GM10248 (cell line): ENCODE measurements around the gene RGP1.

ENCODE experiments used
- CTCF ChIA-PET: fragments of 300-600 bp; sonication (Branson Sonifier 250); formaldehyde crosslinking; extraction: SDS; loops from one replicate; lab custom pipeline; 2021; ENCODE audit warnings: antibody characterized with exemption; lab: Yijun Ruan, JAX
- POLR2A ChIA-PET: fragments of 350-650 bp; sonication (Branson Sonifier 250); formaldehyde crosslinking; extraction: SDS; loops from one replicate; lab custom pipeline; 2020; ENCODE audit warnings: antibody characterized with exemption; lab: Yijun Ruan, JAX
- DNase-seq: peaks from one replicate; pipeline ENCODE4 v3.0.0; 2012; ENCODE audit errors: extremely low spot score
- CTCF ChIP-seq: IDR thresholded peaks from 2 replicates; pipeline ENCODE4 v1.5.1; 2012; ENCODE audit warnings: mild to moderate bottlenecking, low read depth; ENCODE audit errors: extremely low read depth, missing control alignments, control extremely low read depth

RGP1 gene, protein sequence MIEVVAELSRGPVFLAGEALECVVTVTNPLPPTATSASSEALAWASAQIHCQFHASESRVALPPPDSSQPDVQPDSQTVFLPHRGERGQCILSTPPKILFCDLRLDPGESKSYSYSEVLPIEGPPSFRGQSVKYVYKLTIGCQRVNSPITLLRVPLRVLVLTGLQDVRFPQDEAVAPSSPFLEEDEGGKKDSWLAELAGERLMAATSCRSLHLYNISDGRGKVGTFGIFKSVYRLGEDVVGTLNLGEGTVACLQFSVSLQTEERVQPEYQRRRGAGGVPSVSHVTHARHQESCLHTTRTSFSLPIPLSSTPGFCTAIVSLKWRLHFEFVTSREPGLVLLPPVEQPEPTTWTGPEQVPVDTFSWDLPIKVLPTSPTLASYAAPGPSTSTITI

DNA sequence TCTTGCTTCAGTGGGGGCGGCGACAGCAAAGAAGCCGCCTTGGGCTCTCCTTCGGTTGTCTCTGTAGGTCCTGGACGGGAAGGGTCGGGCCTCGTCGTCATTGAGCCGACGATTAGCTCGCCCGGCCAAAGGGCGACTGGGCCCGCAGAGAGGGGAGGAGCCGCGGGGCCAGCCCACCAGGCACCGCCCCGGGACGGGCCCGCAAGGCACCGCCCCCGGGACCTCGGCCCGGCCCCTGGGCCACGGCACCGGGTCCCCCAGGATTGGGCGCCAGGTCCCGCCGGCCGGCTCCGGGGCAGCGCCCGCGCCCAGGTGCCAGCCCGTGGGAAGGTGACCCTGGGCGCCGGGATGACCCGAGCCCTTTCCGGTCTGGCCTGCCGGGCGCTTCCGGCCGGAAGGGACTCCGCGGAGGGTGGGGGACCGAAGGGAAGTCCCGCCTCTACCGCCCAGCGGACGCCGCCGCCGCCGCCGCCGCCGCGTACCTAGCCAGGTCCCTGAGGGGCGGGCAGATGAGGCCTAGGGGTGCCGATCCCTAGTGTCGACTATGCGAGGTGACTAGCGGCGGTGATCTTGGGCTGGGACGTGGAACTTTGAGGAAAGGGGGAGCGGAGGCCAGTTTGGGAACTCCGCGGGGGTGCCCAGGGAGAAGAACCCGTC, at the start of gene RGP1, which contains the start of gene GBA2:
Gene RGP1, plus strand, starts transcription at position 430 of the 657 bp plus-strand sequence. CDS start 469 bp downstream, outside the sequence.
Gene GBA2, minus strand, starts transcription at position 371 of the 657 bp plus-strand sequence. CDS start 524 bp downstream, outside the sequence.
- no peak for TF ChIP-seq CTCF
- DNase-seq: peak; percentile 87
- POLR2A ChIA-PET: interaction anchor here (1.6 to 3.1 kb wide), 3 partner anchors 10 to 20 kb away, joined by 4 to 20 read pairs (median 9); partner anchors contain the start of genes CREB3 and TLN1

DNA sequence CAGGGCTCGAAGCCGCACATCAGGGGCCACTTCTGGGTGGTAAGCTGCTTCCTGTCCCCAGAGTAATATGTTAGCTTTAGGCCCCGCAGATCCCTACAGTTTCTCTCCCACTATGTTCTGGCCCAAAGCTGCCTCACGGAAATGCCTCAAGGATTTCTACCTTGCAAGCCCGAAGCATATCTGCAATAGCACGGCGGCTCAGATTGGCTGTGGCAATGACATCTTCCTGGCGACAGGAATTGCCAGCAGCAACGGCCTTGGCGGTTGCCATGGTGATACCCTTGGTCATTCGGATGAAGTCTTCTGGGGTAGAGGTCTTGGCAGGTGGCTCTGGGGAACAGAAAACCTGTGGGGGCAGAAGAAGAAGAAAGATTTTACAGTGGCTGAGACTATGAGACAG, 49.1 kb upstream of the RGP1 start:
- DNase-seq: no peak
- no peak for TF ChIP-seq CTCF
- POLR2A ChIA-PET: no interaction called here
- CTCF ChIA-PET: interaction anchor here (1.1 to 1.9 kb wide), 3 partner anchors 11 to 28 kb away, joined by 3 to 17 read pairs (median 8); no protein-coding TSS in a partner anchor

More for the DNA sequence above, at the start of gene RGP1, which contains the start of gene GBA2:
- CTCF ChIA-PET: interaction anchor here (0.8 to 13.3 kb wide), 21 partner anchors 8 to 145 kb away, joined by 3 to 134 read pairs (median 4); partner anchors contain the start of genes CCDC107, CREB3, HINT2 and RMRP

DNA sequence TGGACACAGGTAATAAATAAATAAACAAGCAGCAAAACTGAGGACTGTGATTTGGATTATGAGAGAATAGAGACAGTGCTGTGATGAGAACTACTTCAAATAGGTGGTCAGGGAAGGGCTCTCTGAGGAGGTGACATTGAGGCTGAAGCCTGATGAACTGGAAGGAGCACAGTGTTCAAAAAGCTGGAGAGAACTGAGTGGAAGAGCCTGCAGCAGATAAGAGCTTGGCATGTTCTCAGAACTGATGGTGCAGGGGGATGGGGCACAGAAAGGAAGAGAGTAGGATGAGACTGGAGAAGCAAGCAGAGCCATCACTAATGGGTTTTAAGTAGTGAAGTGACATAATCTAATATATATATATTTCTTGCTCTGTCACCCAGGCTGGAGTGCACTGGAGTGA, 48.1 kb upstream of the RGP1 start:
- POLR2A ChIA-PET: no interaction called here
- no peak for DNase-seq
- no peak for TF ChIP-seq CTCF
- CTCF ChIA-PET: interaction anchor here (0.8 to 1.9 kb wide), 6 partner anchors 10 to 60 kb away, joined by 3 to 17 read pairs (median 3); partner anchors contain the start of gene CREB3

DNA sequence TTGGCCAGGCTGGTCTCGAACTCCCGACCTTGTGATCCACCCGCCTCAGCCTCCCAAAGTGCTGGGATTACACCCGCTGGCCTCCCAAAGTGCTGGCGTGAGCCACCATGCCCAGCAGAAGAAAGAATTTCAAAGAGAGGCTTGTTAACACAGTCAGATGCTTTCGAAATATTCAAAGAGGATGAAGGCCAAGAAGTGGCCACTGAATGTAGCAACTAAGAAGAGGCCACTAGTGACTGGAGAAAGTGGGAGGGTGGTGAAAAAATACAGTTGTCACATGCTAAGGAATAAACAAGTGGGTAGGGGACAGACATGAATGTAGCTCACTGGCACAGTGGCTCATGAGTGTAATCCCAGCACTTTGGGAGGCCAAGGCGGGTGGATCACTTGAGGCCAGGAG, 46.4 kb upstream of the RGP1 start:
- no peak for TF ChIP-seq CTCF
- no peak for DNase-seq
- ChIA-PET POLR2A (no interaction called here), CTCF (interaction anchor here (1.6 to 2.4 kb wide), 2 partner anchors 10 to 56 kb away, joined by 3 to 8 read pairs; no protein-coding TSS in a partner anchor)

GRCh38 chr9:35703906-35704672, 45.0 kb upstream of the RGP1 start:
- no peak for DNase-seq
- no peak for TF ChIP-seq CTCF
- CTCF ChIA-PET: interaction anchor here (1.6 to 19.1 kb wide), 4 partner anchors 8 to 57 kb away, joined by 3 to 224 read pairs (median 6); no protein-coding TSS in a partner anchor
- POLR2A ChIA-PET: no interaction called here
